NCI-H2196 (cell line): ENCODE results near the gene FRMD5.
"Not testable (repeated sequence)": the region's sequence is repeated elsewhere in the genome, so short reads cannot be mapped to it uniquely, and the experiment has no call there.

Source experiments
- DNase-seq: peaks from one replicate; lab custom pipeline; 2025; ENCODE audit not compliant: unreplicated experiment; lab: John Stamatoyannopoulos, UW

Gene FRMD5

GRCh38 chr15:44195151-44195740, at the start of gene FRMD5:
Gene FRMD5, minus strand, starts transcription at chr15:44195271.
- peak; percentile 98 for DNase-seq

DNA sequence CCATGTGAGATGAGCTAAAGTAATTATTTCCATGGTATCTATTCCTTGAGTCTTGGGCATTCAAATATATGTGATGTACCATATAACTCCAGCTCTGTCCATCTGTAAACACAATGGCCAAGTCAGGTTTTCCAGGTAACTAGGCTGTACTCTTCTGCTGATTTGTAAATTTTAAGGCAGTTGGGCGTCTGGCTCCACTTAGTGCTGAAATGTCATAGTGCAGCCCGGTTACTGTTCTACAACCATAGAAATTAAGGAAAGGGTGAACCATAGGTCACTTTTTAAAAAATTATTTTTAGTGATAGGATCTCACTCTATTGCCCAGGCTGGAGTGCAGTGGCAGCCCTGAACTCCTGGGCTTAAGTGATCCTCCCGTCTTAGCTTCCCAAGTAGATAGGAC, 48.8 kb upstream of the FRMD5 start:
- no peak for DNase-seq

DNA sequence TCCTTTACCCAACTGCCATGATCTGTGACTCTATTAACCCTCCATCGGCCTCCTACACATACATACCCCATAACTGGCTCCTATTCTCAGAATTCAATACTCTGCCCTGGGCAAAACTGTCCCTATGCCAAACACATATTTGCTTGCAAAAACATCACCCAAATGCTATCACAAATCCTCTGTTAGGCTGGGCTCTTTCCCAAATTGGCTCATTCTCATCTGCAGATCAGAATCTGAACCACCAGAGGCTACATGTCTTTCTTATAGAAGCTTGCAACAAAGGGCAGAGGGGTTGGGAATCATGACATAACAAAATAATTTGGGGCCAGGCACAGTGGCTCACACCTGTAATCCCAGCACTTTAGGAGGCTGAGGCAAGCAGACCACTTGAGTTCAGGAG, 48.1 kb upstream of the FRMD5 start:
- no peak for DNase-seq

DNA sequence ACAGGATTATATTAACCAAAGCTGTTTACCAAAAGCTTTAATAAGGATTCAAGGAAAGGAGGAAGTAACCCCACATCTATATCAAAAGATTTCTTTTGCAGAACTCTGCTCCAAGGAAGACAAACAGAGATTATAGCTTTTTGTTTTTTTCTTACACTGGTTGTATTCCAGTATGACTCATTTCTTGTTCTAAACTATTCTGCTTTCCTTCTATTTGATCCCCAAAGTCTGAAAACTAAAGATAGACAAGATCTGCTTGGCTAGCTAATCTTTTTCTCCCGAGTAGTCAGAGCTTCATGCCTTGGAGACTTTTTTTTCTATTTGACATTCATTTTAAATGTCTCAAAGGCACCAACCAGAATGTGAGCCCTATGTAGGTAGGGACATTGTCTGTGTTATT, 36.8 kb upstream of the FRMD5 start:
- DNase-seq, result no peak

GRCh38 chr15:44229301-44229700, 34.2 kb upstream of the FRMD5 start:
- DNase-seq, result not testable (repeated sequence)

GRCh38 chr15:44227584-44227983, 32.5 kb upstream of the FRMD5 start:
- no peak for DNase-seq

DNA sequence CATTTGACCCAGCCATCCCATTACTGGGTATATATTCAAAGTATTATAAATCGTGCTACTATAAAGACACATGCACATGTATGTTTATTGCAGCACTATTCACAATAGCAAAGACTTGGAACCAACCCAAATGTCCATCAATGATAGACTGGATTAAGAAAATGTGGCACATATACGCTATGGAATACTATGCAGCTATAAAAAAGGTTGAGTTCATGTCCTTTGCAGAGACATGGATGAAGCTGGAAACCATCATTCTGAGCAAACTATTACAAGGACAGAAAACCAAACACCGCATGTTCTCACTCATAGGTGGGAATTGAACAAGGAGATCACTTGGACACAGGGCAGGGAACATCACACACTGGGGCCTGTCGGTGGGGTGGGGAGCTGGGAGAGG, 31.9 kb upstream of the FRMD5 start:
- DNase-seq, result not testable (repeated sequence)

DNA sequence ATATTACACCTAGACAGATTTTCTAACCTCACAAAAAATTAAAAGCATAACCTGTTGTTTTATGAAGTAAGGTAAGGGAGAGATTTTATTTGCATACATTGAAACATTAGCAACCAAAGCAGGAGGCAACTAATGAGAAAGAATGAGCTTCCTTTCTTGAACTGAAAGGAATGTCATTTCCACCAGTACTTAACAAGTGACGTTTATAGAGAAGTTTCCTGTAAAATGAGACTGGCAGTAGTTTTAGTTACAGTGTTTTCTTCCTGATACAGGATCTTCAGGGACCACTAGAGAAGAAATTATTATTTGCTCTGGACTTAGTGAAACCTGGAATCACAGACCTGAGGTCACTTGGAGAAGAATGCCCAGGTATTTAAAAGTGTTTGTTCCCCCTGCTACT, 27.4 kb upstream of the FRMD5 start:
- DNase-seq, result no peak

DNA sequence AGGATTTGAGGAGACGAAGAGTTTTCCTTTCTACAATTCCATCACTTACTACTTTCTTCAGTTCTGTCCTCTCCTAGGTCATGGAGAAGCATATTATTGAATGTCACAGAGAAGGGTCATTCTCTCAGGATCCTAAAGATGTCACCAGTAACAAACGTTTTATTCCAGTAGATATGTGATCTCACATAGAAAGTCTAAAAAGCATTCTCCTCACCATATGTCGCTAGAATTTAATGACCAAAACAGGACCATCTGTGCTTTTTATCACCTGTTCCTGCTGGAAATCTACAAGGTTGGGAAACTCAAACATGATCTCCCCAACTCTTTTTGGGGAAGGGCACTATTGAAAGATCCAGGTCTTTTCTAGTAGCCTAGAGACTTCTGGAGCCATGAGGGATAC, 24.0 kb upstream of the FRMD5 start:
- DNase-seq, result no peak

DNA sequence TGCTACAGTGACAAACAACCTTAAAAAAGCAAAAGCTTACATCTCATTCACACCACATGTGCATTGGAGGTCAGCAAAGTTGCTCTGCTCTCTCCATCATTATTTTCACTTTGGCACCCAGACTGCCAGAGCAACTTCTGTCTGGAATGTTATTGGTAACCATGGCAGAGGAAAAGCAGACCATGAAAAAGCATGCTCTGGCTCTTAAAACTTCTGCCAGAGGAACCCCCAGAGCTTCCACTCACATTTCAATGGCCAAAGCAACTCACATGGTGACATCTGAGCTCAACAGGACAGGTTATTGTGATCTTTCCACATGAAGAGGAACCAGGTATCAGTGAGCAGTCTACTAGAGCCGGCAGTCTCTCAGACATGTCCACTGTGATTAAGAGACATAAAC, 21.9 kb upstream of the FRMD5 start:
- DNase-seq, result no peak

DNA sequence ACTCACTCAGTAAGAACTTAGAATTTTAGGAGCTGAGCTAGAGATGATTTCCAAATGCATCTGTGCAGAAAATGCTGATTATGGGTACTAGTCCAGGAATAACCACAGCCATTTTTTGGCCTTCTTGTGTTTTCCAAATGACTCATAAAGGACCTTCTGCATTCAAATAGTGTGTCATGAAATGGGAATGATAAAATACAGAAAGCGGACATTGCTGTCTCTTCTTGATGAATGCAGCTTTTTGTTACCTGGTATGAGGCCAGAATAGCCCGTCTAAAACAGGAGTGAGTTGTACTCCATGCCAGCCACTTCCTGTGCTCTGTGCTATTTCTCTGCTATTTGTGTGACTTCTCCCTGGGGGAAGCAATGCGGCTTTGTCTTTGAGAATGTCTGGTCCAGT, 20.5 kb upstream of the FRMD5 start:
- DNase-seq, result no peak

GRCh38 chr15:44208956-44209355, 13.9 kb upstream of the FRMD5 start:
- DNase-seq, result no peak

- no peak for DNase-seq
Measured at GRCh38 chr15:44207643-44208042, 12.6 kb upstream of the FRMD5 start.

DNA sequence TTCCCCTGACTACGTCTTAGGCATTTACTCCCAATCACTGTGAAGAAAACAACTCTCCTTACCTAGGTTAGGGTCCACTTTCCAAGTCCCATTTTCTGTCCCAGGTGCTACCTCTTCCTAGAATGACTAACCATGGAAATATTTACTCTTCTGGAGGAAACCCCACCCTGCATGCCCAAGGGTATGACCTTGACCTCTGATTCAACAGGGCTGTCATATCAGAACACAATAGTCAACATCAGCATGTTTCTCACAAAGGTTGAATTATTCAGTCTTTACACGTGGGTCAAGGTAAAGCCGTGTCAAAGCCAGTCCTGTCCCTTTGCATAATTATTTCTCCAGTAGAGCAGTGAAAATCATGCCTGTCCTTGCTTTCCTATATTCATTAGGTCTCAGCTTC, 4.3 kb upstream of the FRMD5 start:
- DNase-seq, result no peak

- no peak for DNase-seq
Measured at GRCh38 chr15:44194323-44195150, 534 bp downstream of the FRMD5 start.

DNA sequence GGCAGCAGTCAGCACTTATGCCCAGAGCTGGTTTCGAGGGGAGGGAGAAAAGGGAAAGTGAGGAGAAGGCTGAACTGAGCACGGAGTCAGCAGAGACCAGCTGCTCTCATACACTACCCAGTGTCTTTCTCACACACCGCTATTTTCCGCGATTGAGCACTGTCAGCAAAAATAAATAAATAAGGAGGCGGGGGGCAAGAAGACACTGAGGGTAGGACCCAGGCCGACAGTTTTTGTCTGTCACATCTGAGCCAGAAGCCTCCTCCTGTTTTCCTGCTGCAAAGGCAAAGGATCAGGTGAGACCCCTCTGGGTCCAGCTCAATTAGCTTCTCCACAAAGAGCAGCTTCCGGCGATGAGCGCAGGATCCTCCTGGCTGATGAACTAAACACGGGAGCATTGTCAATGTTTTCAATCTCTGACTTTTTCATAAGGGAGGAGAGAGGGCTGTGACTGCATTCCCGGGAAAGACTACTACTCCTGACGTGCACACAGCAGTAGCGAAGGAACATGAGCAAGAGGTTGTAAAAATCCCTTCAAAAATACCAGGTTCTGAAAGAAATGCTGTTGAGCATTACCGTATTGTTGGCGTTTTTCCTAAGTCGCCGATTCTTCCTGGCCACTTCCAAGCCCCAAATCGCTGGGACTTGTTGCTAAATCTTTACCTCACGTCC, 1.3 kb downstream of the FRMD5 start:
- DNase-seq, result no peak

GRCh38 chr15:44188795-44189194, 6.3 kb downstream of the FRMD5 start:
- DNase-seq, result no peak

- DNase-seq, result no peak
Measured at GRCh38 chr15:44186705-44187104, 8.4 kb downstream of the FRMD5 start.

- DNase-seq, result no peak
Measured at GRCh38 chr15:44183363-44183762, 11.7 kb downstream of the FRMD5 start.

DNA sequence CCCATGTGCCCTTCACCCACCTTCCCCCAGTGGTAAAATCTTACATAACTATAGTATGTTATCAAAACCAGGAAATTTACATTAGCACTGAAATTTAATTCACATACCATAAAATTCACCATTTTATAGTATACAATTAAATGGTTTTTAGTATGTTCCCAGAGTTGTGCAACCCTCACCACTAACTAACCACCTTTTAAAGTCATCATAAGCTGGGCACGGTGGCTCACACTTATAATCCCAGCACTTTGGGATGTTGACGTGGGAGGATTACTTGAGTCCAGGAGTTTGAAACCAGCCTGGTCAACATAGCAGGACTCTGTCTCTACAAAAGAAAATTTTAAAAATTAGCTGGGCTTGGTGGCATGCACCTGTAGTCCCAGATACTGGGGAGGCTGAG, 13.7 kb downstream of the FRMD5 start:
- DNase-seq, result no peak

- DNase-seq, result no peak
Measured at GRCh38 chr15:44177139-44177538, 17.9 kb downstream of the FRMD5 start.

DNA sequence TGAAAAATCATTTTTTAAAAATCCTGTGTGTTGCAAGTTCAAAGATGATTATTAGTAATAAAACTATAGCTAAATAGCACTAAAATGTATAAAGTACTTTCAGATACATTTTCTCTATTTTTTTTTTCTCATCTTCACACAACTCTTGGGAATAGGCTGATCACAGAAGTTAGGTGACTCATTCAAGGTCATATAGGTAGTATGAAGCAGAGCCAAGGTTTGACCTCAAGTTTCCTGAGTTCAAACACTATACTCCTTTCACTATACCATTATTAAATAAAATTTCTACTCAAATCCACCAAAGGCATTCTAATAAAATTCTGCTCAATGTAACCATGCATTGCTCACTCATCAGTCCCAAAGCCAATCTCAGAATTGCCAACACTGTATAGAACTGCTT, 21.3 kb downstream of the FRMD5 start:
- DNase-seq, result no peak
